ENCODE results near the gene CCZ1. TPM values are rescaled to one million over a fixed set of nuclear protein-coding genes. Genes with fewer than 3 reads are reported as not detected.
"Not testable (repeated sequence)": the region's sequence is repeated elsewhere in the genome, so short reads cannot be mapped to it uniquely, and the experiment has no call there.

CCZ1 gene
- total and polyA plus RNA-seq, 10 of the 15 experiments (the other 5 are each of a cell fraction or from before 2014, with no cell fraction given) = 26.6 to 109 (median 66.3) TPM

GRCh38 chr7:5931905-5932644, 33.5 kb downstream of the CCZ1 start:
- CTCF ChIA-PET; H3K4me2 ChIP-seq (ENCODE audit: control insufficient read depth, insufficient read depth); FAIRE-seq; H2AFZ ChIP-seq (ENCODE audit: control insufficient read depth, low read depth, low read length); POLR2A ChIA-PET; RAD21 ChIA-PET (ENCODE audit: unreplicated experiment); H3K27me3 ChIP-seq (replicated peaks in 1 of 2; ENCODE audit: control insufficient read depth in 2 of 2, insufficient read depth in 2 of 2, low read length in 1 of 2); H3K79me2 ChIP-seq (ENCODE audit: control insufficient read depth, insufficient read depth, low read length); in situ Hi-C loops (cut with MboI); H3K27ac ChIP-seq (ENCODE audit: control insufficient read depth, insufficient read depth); H4K20me1 ChIP-seq (ENCODE audit: control insufficient read depth, insufficient read depth); H3K9ac ChIP-seq (ENCODE audit: control insufficient read depth, insufficient read depth, low read length); H3K4me1 ChIP-seq (ENCODE audit: control insufficient read depth, insufficient read depth, low read length); intact Hi-C loops (cut with micrococcal nuclease; ENCODE audit: unreplicated experiment); H3K4me3 ChIP-seq; SMC1A ChIA-PET (ENCODE audit: uncharacterized antibody, unreplicated experiment); H3K36me3 ChIP-seq (ENCODE audit: control insufficient read depth in 2 of 2, insufficient read depth in 2 of 2, low read length in 1 of 2); H3K9me3 ChIP-seq (replicated peaks; ENCODE audit: control insufficient read depth, insufficient read depth, low read length): not testable (repeated sequence)
- BruUV-seq (replicated peaks) = TSS peak; percentile 67
- 100% methylated on average over 3 of the region's 13 CpGs for WGBS (ENCODE audit: insufficient coverage, insufficient replicate concordance, low lambda C conversion rate, missing lambda C conversion rate)
- peak; percentile 78 for ATAC-seq
- peak in 1 of 2 experiments; percentile 39; a peak in 1 of 4 replicates for TF ChIP-seq BHLHE40 (IDR thresholded peaks at IDR 0.05; ENCODE audit: borderline replicate concordance in 1 of 2, low read depth in 2 of 2, low read length in 1 of 2)
- DNase-seq (ENCODE audit: low read depth, low spot score) = peak; percentile 3

- DNase-seq (ENCODE audit: low read depth, low spot score); H2AFZ ChIP-seq (ENCODE audit: control insufficient read depth, low read depth, low read length); H3K27me3 ChIP-seq (replicated peaks in 1 of 2; ENCODE audit: control insufficient read depth in 2 of 2, insufficient read depth in 2 of 2, low read length in 1 of 2); H3K4me1 ChIP-seq (ENCODE audit: control insufficient read depth, insufficient read depth, low read length); BruUV-seq (replicated peaks); H3K79me2 ChIP-seq (ENCODE audit: control insufficient read depth, insufficient read depth, low read length); POLR2A ChIA-PET; H4K20me1 ChIP-seq (ENCODE audit: control insufficient read depth, insufficient read depth); CTCF ChIA-PET; SMC1A ChIA-PET (ENCODE audit: uncharacterized antibody, unreplicated experiment); H3K27ac ChIP-seq (ENCODE audit: control insufficient read depth, insufficient read depth); H3K4me3 ChIP-seq; intact Hi-C loops (cut with micrococcal nuclease; ENCODE audit: unreplicated experiment); H3K4me2 ChIP-seq (ENCODE audit: control insufficient read depth, insufficient read depth); H3K36me3 ChIP-seq (ENCODE audit: control insufficient read depth in 2 of 2, insufficient read depth in 2 of 2, low read length in 1 of 2); FAIRE-seq; in situ Hi-C loops (cut with MboI); H3K9me3 ChIP-seq (replicated peaks; ENCODE audit: control insufficient read depth, insufficient read depth, low read length); RAD21 ChIA-PET (ENCODE audit: unreplicated experiment); ATAC-seq; H3K9ac ChIP-seq (ENCODE audit: control insufficient read depth, insufficient read depth, low read length): not testable (repeated sequence)
- no CpG with 5 or more reads among the region's 17 CpGs for WGBS (ENCODE audit: insufficient coverage, insufficient replicate concordance, low lambda C conversion rate, missing lambda C conversion rate)
Measured at GRCh38 chr7:5934945-5935450, 36.5 kb downstream of the CCZ1 start.

GRCh38 chr7:5963205-5963604, 64.7 kb downstream of the CCZ1 start:
- RAD21 ChIA-PET (ENCODE audit: unreplicated experiment); H3K4me1 ChIP-seq (ENCODE audit: control insufficient read depth, insufficient read depth, low read length); H2AFZ ChIP-seq (ENCODE audit: control insufficient read depth, low read depth, low read length); H3K27ac ChIP-seq (ENCODE audit: control insufficient read depth, insufficient read depth); DNase-seq (ENCODE audit: low read depth, low spot score); H4K20me1 ChIP-seq (ENCODE audit: control insufficient read depth, insufficient read depth); H3K4me3 ChIP-seq; intact Hi-C loops (cut with micrococcal nuclease; ENCODE audit: unreplicated experiment); POLR2A ChIA-PET; ATAC-seq; H3K4me2 ChIP-seq (ENCODE audit: control insufficient read depth, insufficient read depth); H3K36me3 ChIP-seq (ENCODE audit: control insufficient read depth in 2 of 2, insufficient read depth in 2 of 2, low read length in 1 of 2); H3K9me3 ChIP-seq (replicated peaks; ENCODE audit: control insufficient read depth, insufficient read depth, low read length); H3K9ac ChIP-seq (ENCODE audit: control insufficient read depth, insufficient read depth, low read length); H3K27me3 ChIP-seq (replicated peaks in 1 of 2; ENCODE audit: control insufficient read depth in 2 of 2, insufficient read depth in 2 of 2, low read length in 1 of 2); FAIRE-seq; H3K79me2 ChIP-seq (ENCODE audit: control insufficient read depth, insufficient read depth, low read length); BruUV-seq (replicated peaks); in situ Hi-C loops (cut with MboI); SMC1A ChIA-PET (ENCODE audit: uncharacterized antibody, unreplicated experiment); CTCF ChIA-PET: not testable (repeated sequence)
- WGBS (ENCODE audit: insufficient coverage, insufficient replicate concordance, low lambda C conversion rate, missing lambda C conversion rate) = no CpG with 5 or more reads among the region's 13 CpGs

DNA sequence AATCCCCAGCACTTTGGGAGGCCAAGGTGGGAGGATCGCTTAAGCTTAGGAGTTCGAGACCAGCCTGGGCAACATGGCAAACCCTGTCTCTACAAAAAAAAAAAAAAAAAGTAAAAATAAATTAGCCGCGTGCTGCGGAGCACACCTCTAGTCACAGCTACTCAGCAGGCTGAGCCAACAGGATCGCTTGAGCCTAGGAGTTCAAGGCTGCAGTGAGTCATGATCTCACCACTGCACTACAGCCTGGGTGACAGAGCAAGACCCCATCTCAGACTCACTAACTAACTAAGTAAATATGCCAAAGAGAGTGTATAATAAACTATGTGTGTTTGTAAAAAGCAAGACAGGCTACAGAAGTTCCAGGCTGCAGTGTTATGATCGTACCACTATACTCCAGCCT, 65.3 kb downstream of the CCZ1 start:
- H3K4me3 ChIP-seq; CTCF ChIA-PET; H3K27me3 ChIP-seq (replicated peaks in 1 of 2; ENCODE audit: control insufficient read depth in 2 of 2, insufficient read depth in 2 of 2, low read length in 1 of 2); in situ Hi-C loops (cut with MboI); POLR2A ChIA-PET; H4K20me1 ChIP-seq (ENCODE audit: control insufficient read depth, insufficient read depth); H3K27ac ChIP-seq (ENCODE audit: control insufficient read depth, insufficient read depth); ATAC-seq; H3K9ac ChIP-seq (ENCODE audit: control insufficient read depth, insufficient read depth, low read length); BruUV-seq (replicated peaks); H2AFZ ChIP-seq (ENCODE audit: control insufficient read depth, low read depth, low read length); H3K36me3 ChIP-seq (ENCODE audit: control insufficient read depth in 2 of 2, insufficient read depth in 2 of 2, low read length in 1 of 2); H3K79me2 ChIP-seq (ENCODE audit: control insufficient read depth, insufficient read depth, low read length); SMC1A ChIA-PET (ENCODE audit: uncharacterized antibody, unreplicated experiment); H3K4me1 ChIP-seq (ENCODE audit: control insufficient read depth, insufficient read depth, low read length); intact Hi-C loops (cut with micrococcal nuclease; ENCODE audit: unreplicated experiment); H3K9me3 ChIP-seq (replicated peaks; ENCODE audit: control insufficient read depth, insufficient read depth, low read length); DNase-seq (ENCODE audit: low read depth, low spot score); RAD21 ChIA-PET (ENCODE audit: unreplicated experiment); FAIRE-seq; H3K4me2 ChIP-seq (ENCODE audit: control insufficient read depth, insufficient read depth): not testable (repeated sequence)
- 62% methylated on average over 3 of the region's 7 CpGs for WGBS (ENCODE audit: insufficient coverage, insufficient replicate concordance, low lambda C conversion rate, missing lambda C conversion rate)

All from GM12878 (cell line).